SU-DHL-6 (cell line): ENCODE measurements around the gene SYTL3.

ENCODE experiments used
- CTCF ChIP-seq: fragments of 200-600 bp; sonication (generic); IDR thresholded peaks from one replicate; pipeline ENCODE4 v1.5.1; 2017; ENCODE audit warnings: antibody characterized with exemption, mild to moderate bottlenecking, low read length, moderate library complexity; ENCODE audit not compliant: insufficient read depth, poor library complexity, severe bottlenecking
- EZH2phosphoT487 ChIP-seq: fragments of 200-600 bp; sonication (generic), shearing (Covaris generic); conservative IDR thresholded peaks from 2 replicates; pipeline ENCODE4 v1.6.1; 2018; ENCODE audit warnings: mild to moderate bottlenecking, antibody characterized with exemption, low read length, moderate library complexity, mixed read lengths

- TF ChIP-seq EZH2phosphoT487: no peak
- TF ChIP-seq CTCF: no peak
These were observed 4.6 kb downstream of the SYTL3 start for GRCh38 chr6:158654498-158654897.
